Liver (tissue), 3 donors: Measurements from ENCODE around the gene COL6A2.

Experiments used
- ATF3 ChIP-seq: IDR thresholded peaks from 2 replicates; pipeline ENCODE4 v1.6.1; 2016; ENCODE audit warnings: antibody characterized with exemption
- EGR1 ChIP-seq, 2 donors: IDR thresholded peaks; 2 replicates each; pipeline ENCODE4 v1.6.1; 2016 to 2018; ENCODE audit warnings: antibody characterized with exemption in 2 of 2, low read depth in 2 of 2
- FOXA1 ChIP-seq: IDR thresholded peaks from 2 replicates; pipeline ENCODE4 v1.6.1; 2016; ENCODE audit warnings: antibody characterized with exemption
- GABPA ChIP-seq, 2 donors: IDR thresholded peaks in 1 of 2; conservative IDR thresholded peaks in 1 of 2; 2 replicates each; pipeline ENCODE4 v1.6.1; 2016; ENCODE audit warnings: antibody characterized with exemption in 2 of 2, mild to moderate bottlenecking in 1 of 2, moderate library complexity in 1 of 2
- JUND ChIP-seq, 2 donors: IDR thresholded peaks; 2 replicates each; pipeline ENCODE4 v1.6.1; 2016; ENCODE audit warnings: antibody characterized with exemption in 2 of 2
- MAX ChIP-seq: IDR thresholded peaks from 2 replicates; pipeline ENCODE4 v1.6.1; 2016; ENCODE audit warnings: antibody characterized with exemption
- NR2F2 ChIP-seq: IDR thresholded peaks from 2 replicates; pipeline ENCODE4 v1.6.1; 2016; ENCODE audit warnings: antibody characterized with exemption
- RAD21 ChIP-seq, 2 donors: IDR thresholded peaks; 2 replicates each; pipeline ENCODE4 v1.6.1; 2016; ENCODE audit warnings: antibody characterized with exemption in 2 of 2, mild to moderate bottlenecking in 2 of 2
- SP1 ChIP-seq: IDR thresholded peaks from 2 replicates; pipeline ENCODE4 v1.6.1; 2018; ENCODE audit warnings: antibody characterized with exemption, mild to moderate bottlenecking
- TAF1 ChIP-seq: conservative IDR thresholded peaks from 2 replicates; pipeline ENCODE4 v1.6.1; 2016; ENCODE audit warnings: antibody characterized with exemption, mild to moderate bottlenecking
- YY1 ChIP-seq: IDR thresholded peaks from 2 replicates; pipeline ENCODE4 v1.6.1; 2016; ENCODE audit warnings: antibody characterized with exemption, mild to moderate bottlenecking
- ZBTB33 ChIP-seq: IDR thresholded peaks from 2 replicates; pipeline ENCODE4 v1.6.1; 2016; ENCODE audit warnings: antibody characterized with exemption
- TF ChIP-seq, protein P1 (sequence below): fragments of 150-350 bp; IDR thresholded peaks from 2 replicates; pipeline ENCODE4 v1.5.1; 2017; ENCODE audit warnings: improper control_type of control experiment, low read depth, low read length; ENCODE audit not compliant: missing input control
- TF ChIP-seq, protein P2 (sequence below): IDR thresholded peaks from 2 replicates; pipeline ENCODE4 v1.6.1; 2016; ENCODE audit warnings: antibody characterized with exemption, mild to moderate bottlenecking
- donor health status: healthy.
- donor health status: healthy.

DNA sequence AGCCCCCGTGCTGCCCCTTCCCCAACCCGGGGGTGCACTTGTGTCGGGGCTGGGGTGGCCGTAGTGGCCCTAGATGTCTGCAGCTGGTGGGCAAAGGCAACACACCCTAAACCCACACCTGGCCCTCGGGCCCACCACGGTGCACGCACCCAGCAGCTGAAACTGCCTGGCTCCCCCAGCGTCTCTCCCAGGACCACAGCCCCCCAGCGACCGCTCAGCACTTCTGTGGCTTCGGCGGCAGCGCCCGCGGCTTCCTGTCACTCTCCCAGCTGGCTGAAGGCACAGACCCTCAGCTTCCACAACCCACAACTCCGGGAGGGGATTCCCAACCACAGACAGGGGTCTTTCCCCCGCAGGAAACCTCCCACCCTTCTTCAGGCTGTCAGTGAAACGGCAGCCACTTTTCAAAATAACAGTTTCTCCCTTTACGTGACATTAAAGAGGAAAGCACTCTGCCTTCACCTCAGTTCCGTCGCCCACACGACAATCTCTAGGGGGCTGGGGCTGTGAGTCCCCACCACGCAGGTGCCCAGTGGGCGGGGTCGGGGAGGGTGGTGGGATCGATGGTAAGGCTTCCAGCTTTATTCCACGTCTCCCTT lies 40.7 kb upstream of the COL6A2 start:
- TF ChIP-seq YY1: no peak
- TF ChIP-seq, protein P1, sequence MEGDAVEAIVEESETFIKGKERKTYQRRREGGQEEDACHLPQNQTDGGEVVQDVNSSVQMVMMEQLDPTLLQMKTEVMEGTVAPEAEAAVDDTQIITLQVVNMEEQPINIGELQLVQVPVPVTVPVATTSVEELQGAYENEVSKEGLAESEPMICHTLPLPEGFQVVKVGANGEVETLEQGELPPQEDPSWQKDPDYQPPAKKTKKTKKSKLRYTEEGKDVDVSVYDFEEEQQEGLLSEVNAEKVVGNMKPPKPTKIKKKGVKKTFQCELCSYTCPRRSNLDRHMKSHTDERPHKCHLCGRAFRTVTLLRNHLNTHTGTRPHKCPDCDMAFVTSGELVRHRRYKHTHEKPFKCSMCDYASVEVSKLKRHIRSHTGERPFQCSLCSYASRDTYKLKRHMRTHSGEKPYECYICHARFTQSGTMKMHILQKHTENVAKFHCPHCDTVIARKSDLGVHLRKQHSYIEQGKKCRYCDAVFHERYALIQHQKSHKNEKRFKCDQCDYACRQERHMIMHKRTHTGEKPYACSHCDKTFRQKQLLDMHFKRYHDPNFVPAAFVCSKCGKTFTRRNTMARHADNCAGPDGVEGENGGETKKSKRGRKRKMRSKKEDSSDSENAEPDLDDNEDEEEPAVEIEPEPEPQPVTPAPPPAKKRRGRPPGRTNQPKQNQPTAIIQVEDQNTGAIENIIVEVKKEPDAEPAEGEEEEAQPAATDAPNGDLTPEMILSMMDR: no peak
- no peak for TF ChIP-seq TAF1
- TF ChIP-seq SP1: no peak
- no peak for TF ChIP-seq RAD21 (IDR thresholded peaks at IDR 0.05)
- TF ChIP-seq FOXA1: no peak
- no peak for TF ChIP-seq NR2F2
- TF ChIP-seq MAX: no peak
- TF ChIP-seq ATF3: no peak
- no peak for TF ChIP-seq EGR1 (IDR thresholded peaks at IDR 0.05; ENCODE audit: low read depth in 2 of 2)
- TF ChIP-seq, protein P2, sequence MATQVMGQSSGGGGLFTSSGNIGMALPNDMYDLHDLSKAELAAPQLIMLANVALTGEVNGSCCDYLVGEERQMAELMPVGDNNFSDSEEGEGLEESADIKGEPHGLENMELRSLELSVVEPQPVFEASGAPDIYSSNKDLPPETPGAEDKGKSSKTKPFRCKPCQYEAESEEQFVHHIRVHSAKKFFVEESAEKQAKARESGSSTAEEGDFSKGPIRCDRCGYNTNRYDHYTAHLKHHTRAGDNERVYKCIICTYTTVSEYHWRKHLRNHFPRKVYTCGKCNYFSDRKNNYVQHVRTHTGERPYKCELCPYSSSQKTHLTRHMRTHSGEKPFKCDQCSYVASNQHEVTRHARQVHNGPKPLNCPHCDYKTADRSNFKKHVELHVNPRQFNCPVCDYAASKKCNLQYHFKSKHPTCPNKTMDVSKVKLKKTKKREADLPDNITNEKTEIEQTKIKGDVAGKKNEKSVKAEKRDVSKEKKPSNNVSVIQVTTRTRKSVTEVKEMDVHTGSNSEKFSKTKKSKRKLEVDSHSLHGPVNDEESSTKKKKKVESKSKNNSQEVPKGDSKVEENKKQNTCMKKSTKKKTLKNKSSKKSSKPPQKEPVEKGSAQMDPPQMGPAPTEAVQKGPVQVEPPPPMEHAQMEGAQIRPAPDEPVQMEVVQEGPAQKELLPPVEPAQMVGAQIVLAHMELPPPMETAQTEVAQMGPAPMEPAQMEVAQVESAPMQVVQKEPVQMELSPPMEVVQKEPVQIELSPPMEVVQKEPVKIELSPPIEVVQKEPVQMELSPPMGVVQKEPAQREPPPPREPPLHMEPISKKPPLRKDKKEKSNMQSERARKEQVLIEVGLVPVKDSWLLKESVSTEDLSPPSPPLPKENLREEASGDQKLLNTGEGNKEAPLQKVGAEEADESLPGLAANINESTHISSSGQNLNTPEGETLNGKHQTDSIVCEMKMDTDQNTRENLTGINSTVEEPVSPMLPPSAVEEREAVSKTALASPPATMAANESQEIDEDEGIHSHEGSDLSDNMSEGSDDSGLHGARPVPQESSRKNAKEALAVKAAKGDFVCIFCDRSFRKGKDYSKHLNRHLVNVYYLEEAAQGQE: no peak
- TF ChIP-seq JUND (IDR thresholded peaks at IDR 0.05): no peak
- TF ChIP-seq GABPA (IDR thresholded peaks at IDR 0.05 in 1 of 2, conservative IDR thresholded peaks at IDR 0.05 in 1 of 2): no peak
- no peak for TF ChIP-seq ZBTB33
